ENCODE measurements around the gene OGDH.
"Not testable (repeated sequence)": the region's sequence is repeated elsewhere in the genome, so short reads cannot be mapped to it uniquely, and the experiment has no call there.

The OGDH gene

GRCh38 chr7:44666566-44666965, 60.1 kb downstream of the OGDH start:
- DNase-seq (ENCODE audit: low read depth in 4 of 4, low spot score in 1 of 4), result no peak

DNA sequence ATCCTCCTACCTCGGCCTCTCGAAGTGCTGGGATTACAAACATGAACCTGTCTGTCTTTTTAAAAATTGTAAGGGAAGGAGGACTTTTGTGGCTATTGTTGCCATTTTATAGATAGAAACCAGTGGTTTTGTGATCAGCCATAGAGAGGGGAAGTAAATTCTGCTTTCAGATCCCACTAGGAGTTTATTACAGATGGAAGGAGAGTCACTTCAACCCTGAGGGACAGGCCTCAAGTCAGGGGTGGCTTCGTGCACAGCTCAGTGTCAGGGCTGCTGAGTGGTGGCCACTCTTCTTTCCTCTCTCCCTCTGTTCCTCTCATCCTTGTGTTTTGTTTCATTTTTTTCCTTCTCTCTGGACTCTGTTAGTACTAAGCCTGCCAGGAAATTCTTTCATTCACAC, 60.8 kb downstream of the OGDH start:
- DNase-seq (ENCODE audit: low read depth in 4 of 4, low spot score in 1 of 4), result no peak

GRCh38 chr7:44671069-44671468, 64.6 kb downstream of the OGDH start:
- no peak for DNase-seq (ENCODE audit: low read depth in 4 of 4, low spot score in 1 of 4)

GRCh38 chr7:44673324-44673723, 66.9 kb downstream of the OGDH start:
- DNase-seq (ENCODE audit: low read depth in 4 of 4, low spot score in 1 of 4), result no peak

- no peak for DNase-seq (ENCODE audit: low read depth in 4 of 4, low spot score in 1 of 4)
Measured at GRCh38 chr7:44673771-44674170, 67.3 kb downstream of the OGDH start.

DNA sequence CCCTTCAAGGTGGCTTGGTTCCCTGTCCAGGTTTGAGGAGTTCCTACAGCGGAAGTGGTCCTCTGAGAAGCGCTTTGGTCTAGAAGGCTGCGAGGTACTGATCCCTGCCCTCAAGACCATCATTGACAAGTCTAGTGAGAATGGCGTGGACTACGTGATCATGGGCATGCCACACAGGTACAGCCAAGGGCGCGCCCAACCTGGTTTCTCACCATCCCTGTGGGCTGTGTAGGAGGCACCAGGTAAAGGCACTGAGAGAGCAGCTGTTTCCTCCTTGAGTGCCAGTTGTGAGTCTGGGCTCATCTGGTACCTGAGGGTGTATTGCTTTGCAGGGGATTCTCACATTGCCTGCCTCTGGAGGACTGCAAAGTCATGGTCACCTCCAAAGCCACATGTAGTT, 68.0 kb downstream of the OGDH start:
- no peak for DNase-seq (ENCODE audit: low read depth in 4 of 4, low spot score in 1 of 4)

- DNase-seq (ENCODE audit: low read depth in 4 of 4, low spot score in 1 of 4), result no peak
Measured at GRCh38 chr7:44676776-44677175, 70.3 kb downstream of the OGDH start.

DNA sequence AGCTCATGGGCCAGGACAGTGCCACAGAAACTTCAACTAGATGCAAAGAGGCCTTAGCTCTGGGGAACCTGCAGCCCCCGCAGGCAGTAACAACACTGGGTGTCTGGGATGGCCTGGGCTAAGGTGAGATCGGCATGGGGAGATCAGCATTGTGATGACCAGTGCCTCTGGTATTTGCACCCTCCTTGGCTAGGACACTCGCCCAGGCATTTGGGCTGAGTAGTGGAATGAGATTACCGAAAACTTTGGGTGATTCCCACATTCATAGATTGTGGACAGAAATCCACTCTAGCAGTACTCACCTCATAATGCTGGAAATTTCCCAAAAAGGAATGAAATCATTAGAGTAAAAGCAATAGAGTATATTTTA, 71.7 kb downstream of the OGDH start:
- DNase-seq (ENCODE audit: low read depth in 4 of 4, low spot score in 1 of 4), result no peak

DNA sequence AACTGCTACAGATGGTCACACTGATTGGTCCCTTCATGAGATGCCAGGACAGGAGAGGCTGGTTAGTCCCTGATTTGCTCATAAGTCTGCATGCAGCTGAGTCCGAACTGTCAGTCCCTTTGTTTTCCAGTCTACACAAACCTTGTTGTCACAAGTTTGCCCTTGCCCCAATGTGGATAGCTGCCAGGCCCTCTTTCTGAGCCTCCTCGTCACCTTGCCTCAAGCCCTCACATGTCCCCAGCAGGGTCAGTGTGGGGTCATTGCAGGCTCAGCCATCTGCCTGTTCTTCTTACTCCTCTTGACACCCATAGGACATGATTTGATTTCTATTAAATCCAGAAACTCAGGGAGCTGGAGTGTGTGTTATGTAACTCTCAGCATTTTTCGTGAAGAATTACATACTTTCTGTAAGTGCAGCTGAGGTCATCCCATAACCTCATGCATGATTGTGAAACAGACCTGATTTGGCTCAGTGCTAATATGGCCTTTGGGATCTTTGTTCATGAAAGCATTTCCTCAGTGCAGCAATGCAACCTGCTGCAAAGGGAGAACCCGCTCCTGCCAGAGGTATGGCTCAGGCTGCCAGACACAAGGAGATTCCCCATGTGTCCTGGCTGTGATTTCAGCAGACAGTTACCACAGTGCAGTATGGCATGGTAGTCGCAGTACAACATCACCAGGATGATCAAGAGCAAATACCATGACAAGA, 72.2 kb downstream of the OGDH start:
- no peak for DNase-seq (ENCODE audit: low read depth in 4 of 4, low spot score in 1 of 4)

GRCh38 chr7:44681645-44682044, 75.2 kb downstream of the OGDH start:
- DNase-seq (ENCODE audit: low read depth in 4 of 4, low spot score in 1 of 4), result no peak

GRCh38 chr7:44685723-44686122, 79.3 kb downstream of the OGDH start:
- no peak for DNase-seq (ENCODE audit: low read depth in 4 of 4, low spot score in 1 of 4)

DNA sequence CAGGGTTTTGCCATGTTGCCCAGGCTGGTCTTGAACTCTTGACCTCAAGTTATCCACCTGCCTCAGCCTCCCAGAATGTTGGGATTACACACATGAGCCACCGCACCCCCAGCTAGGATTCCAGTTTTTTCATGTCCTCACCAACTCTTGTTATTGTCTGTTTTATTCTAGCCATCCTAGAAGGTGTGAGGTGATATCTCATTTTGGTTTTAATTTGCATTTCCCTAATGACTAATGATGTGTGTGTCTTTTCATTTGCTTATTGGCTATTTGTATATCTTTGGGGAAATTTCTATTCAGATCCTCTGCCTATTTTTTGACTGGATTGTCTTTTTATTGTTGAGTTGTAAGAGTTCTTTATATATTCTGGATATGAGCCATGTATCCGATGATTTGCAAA, 83.0 kb downstream of the OGDH start:
- no peak for DNase-seq (ENCODE audit: low read depth in 4 of 4, low spot score in 1 of 4)

- DNase-seq (ENCODE audit: low read depth in 4 of 4, low spot score in 1 of 4), result no peak
Measured at GRCh38 chr7:44693641-44694313, 87.3 kb downstream of the OGDH start.

DNA sequence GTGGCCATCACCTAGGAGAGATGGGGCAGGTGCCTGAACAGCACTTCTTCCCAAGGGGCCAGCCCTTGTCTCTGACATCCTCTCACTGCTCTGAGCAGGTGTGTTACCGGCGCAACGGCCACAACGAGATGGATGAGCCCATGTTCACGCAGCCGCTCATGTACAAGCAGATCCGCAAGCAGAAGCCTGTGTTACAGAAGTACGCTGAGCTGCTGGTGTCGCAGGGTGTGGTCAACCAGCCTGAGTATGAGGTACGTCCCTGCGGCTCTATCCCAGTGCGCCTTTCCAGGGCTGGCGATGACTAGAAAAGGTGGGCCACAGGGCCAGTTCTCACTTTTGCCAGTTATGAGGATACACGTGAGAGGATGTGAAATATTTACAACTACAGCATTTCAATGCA, 87.9 kb downstream of the OGDH start:
- DNase-seq (ENCODE audit: low read depth in 4 of 4, low spot score in 1 of 4), result no peak

- DNase-seq (ENCODE audit: low read depth in 4 of 4, low spot score in 1 of 4), result no peak
Measured at GRCh38 chr7:44694766-44695165, 88.3 kb downstream of the OGDH start.

- no peak for DNase-seq (ENCODE audit: low read depth in 4 of 4, low spot score in 1 of 4)
Measured at GRCh38 chr7:44695756-44696155, 89.3 kb downstream of the OGDH start.

DNA sequence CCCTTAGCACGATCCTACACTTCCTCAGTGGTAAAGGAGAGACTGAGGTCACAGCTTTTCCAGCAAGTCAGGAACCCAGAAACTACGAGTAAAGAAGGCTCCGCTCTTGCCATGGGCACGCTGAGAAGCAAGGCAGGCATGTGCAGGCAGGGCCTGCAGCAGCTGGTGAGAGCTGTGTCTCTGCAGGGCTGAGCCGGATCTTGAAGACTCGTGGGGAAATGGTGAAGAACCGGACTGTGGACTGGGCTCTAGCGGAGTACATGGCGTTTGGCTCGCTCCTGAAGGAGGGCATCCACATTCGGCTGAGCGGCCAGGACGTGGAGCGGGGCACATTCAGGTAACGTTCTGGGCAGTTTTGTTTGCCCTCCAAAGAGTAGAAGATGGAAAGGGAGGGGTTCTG, 90.3 kb downstream of the OGDH start:
- no peak for DNase-seq (ENCODE audit: low read depth in 4 of 4, low spot score in 1 of 4)

DNA sequence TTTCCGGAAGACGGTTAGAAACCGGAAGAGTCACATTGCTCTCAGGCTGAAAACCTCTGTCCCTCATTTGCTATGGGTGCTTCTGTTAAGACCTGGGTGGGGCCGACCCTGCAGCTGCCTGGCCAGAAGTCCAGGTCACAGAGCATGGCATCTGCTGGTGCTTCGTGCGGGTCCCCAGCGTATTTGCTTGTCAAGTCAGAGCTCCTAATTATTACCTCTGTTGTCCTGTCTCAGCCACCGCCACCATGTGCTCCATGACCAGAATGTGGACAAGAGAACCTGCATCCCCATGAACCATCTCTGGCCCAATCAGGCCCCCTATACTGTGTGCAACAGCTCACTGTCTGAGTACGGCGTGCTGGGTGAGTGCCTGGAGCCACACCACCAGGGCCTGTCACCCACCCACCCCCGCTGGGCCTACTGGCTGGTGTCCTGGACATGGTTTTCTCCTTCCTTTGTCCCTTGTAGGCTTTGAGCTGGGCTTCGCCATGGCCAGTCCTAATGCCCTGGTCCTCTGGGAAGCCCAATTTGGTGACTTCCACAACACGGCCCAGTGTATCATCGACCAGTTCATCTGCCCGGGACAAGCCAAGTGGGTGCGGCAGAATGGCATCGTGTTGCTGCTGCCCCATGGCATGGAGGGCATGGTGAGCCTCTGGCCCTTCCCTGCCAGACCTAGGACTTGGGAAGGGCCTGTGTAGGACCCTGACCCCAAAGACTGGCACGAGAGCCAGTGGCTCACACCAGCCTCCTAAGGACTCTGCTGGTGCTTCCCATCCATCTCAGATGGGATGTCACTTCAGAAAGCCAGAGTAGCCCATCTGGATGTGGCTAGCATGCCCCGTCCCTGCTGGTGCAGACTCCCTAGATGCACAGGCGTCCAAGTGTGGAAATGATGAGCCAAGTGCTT, 91.0 kb downstream of the OGDH start:
- DNase-seq (ENCODE audit: low read depth in 4 of 4, low spot score in 1 of 4), result no peak

DNA sequence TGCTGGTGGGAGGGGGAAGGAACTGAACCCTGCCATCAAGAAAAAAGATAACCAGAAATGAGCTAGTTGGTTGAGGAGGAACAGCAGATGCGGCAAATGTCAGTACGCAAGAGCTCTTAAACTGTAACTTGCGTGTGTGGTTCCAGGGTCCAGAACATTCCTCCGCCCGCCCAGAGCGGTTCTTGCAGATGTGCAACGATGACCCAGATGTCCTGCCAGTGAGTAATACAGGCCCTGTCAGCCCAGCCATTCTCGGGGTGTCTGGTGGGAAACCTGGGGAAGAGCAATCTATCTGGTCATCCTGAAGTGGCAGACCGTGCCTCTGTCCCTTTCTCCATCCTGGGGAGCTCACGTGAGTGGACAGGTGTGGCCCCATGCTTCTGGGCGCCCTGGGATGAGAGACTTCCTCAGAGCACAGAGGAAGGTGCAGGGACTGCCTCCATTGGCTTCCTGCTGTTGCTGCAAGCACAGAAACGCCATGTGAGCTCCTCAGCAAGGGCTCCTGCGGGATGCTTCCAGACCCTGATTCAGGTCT, 91.7 kb downstream of the OGDH start:
- DNase-seq (ENCODE audit: low read depth in 4 of 4, low spot score in 1 of 4), result no peak

GRCh38 chr7:44699598-44699997, 93.2 kb downstream of the OGDH start:
- DNase-seq (ENCODE audit: low read depth in 4 of 4, low spot score in 1 of 4), result not testable (repeated sequence)

DNA sequence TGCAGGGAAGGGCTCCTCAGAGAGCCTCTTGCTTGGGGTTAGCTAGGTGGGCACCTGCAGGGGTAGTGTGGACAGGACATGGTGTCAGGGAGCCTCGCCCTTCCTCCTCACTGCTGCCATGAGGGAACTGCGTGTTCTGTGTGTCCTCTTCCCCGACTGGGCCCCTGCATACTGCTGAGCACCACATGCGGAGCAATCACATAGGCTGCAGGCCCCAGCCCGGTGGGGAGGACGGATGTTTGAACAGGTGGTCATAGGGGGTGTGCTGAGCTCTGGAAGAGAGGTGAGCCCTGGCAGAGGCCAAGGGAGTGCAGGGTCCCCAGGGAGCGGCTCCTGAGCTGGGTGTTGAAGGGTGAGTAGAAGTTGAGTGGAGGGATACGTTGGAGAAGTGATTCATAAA, 93.9 kb downstream of the OGDH start:
- DNase-seq (ENCODE audit: low read depth in 4 of 4, low spot score in 1 of 4), result no peak

- DNase-seq (ENCODE audit: low read depth in 4 of 4, low spot score in 1 of 4), result not testable (repeated sequence)
Measured at GRCh38 chr7:44703391-44703790, 97.0 kb downstream of the OGDH start.
